Small intestine (tissue), 7 donors: Measurements from ENCODE around the gene PCBP2. TPM values are rescaled to one million over a fixed set of nuclear protein-coding genes. Genes with fewer than 3 reads are reported as not detected.
"Not testable (repeated sequence)": the region's sequence is repeated elsewhere in the genome, so short reads cannot be mapped to it uniquely, and the experiment has no call there.

ENCODE experiments used
- DNase-seq, 2 donors: peaks; one replicate each; pipeline versions ENCODE4 v3.0.0 to v3.0.0-alpha.2; 2013
- FAIRE-seq: peaks from 2 replicates; lab custom pipeline; 2012; peaks lifted over from hg19 to GRCh38; lab: Jason Lieb, UNC
- H3K27ac ChIP-seq, 3 donors: one replicate each; pipeline ENCODE4 v1.5.1; 2013; ENCODE audit warnings: low read length in 2 of 3, mild to moderate bottlenecking in 2 of 3, control low read depth in 1 of 3, inconsistent platforms in 1 of 3, low read depth in 1 of 3, moderate library complexity in 1 of 3
- H3K27me3 ChIP-seq, 3 donors: one replicate each; pipeline ENCODE4 v1.6.1; 2013; ENCODE audit warnings: low read length in 3 of 3, inconsistent platforms in 1 of 3; ENCODE audit not compliant: control insufficient read depth in 3 of 3, insufficient read depth in 3 of 3
- H3K36me3 ChIP-seq, 3 donors: one replicate each; pipeline ENCODE4 v1.6.1; 2013; ENCODE audit warnings: low read length in 3 of 3, inconsistent platforms in 1 of 3, low read depth in 1 of 3, mild to moderate bottlenecking in 1 of 3, moderate library complexity in 1 of 3; ENCODE audit not compliant: control insufficient read depth in 3 of 3, insufficient read depth in 2 of 3
- H3K4me1 ChIP-seq, 3 donors: one replicate each; pipeline ENCODE4 v1.6.1; 2013; ENCODE audit warnings: low read length in 2 of 3, inconsistent platforms in 1 of 3, low read depth in 1 of 3, mild to moderate bottlenecking in 1 of 3, moderate library complexity in 1 of 3; ENCODE audit not compliant: control insufficient read depth in 3 of 3, insufficient read depth in 2 of 3
- H3K4me3 ChIP-seq, 3 donors: one replicate each; pipeline ENCODE4 v1.5.1; 2013; ENCODE audit warnings: low read length in 3 of 3, control low read depth in 1 of 3, inconsistent platforms in 1 of 3, low read depth in 1 of 3, mild to moderate bottlenecking in 1 of 3, moderate library complexity in 1 of 3
- H3K9me3 ChIP-seq, 2 donors: one replicate each; pipeline ENCODE4 v1.6.1; 2013; ENCODE audit warnings: low read depth in 1 of 2, low read length in 1 of 2; ENCODE audit not compliant: control insufficient read depth in 2 of 2, insufficient read depth in 1 of 2
- WGBS, 3 donors: extraction: QIAGEN DNeasy Blood & Tissue Kit; methylation state at CpG; one replicate each; pipeline ENCODE4 v1.1.7; 2013; 5-methylcytosine and 5-hydroxymethylcytosine counted together
- polyA plus RNA-seq, 4 donors: library from polyadenylated mRNA; stranded (reverse) in 3 of 4; unstranded in 1 of 4; fragments of 200-250 nt in 3 of 4; fragments of 120-200 nt in 1 of 4; gene quantifications; one replicate each; pipeline versions ENCODE4 v1.2.1 to v1.2.3, GENCODE V29; 2013
- donor health status: healthy with polysubstance abuse.
- donor health status: control.
- donor health status: control.
- donor health status: Bipolar disorder and iron deficiency.
- donor health status: healthy.

Gene PCBP2
- polyA plus RNA-seq, 4 donors: 446 to 821 (median 494) TPM

GRCh38 chr12:53480491-53481442 lies 28.9 kb downstream of the PCBP2 start:
- H3K36me3 ChIP-seq: peaks cover 17 to 67% (median 19%) of the 10 kb centered on the region in 3 donors
- FAIRE-seq: no peak

GRCh38 chr12:53481458-53481857 lies 29.6 kb downstream of the PCBP2 start:
- H3K4me3 ChIP-seq, DNase-seq, H3K27ac ChIP-seq, FAIRE-seq, H3K27me3 ChIP-seq, H3K9me3 ChIP-seq: not testable (repeated sequence)
- peaks cover 0 to 12% (median 4%) of the 10 kb centered on the region in 3 donors for H3K4me1 ChIP-seq
- H3K36me3 ChIP-seq: peaks cover 17 to 74% (median 18%) of the 10 kb centered on the region in 3 donors
- 65 to 76% (median 66%) methylated on average over 6 of the region's 6 CpGs for WGBS, 3 donors

More at GRCh38 chr12:53480491-53481442, 28.9 kb downstream of the PCBP2 start:
- peaks cover 0 to 12% (median 4%) of the 10 kb centered on the region in 3 donors for H3K4me1 ChIP-seq
- DNase-seq: no peak
- WGBS, 3 donors: 72 to 77% (median 74%) methylated on average over 12 of the region's 12 CpGs
- no peaks in the 10 kb centered on the region for H3K27me3 ChIP-seq
- no peaks in the 10 kb centered on the region for H3K9me3 ChIP-seq
- H3K27ac ChIP-seq: no peak overlapping the region
- no peak overlapping the region for H3K4me3 ChIP-seq

- H3K27me3 ChIP-seq: no peaks in the 10 kb centered on the region
- DNase-seq: no peak
- no peak overlapping the region for H3K27ac ChIP-seq
- H3K4me1 ChIP-seq: peaks cover 0 to 12% (median 4%) of the 10 kb centered on the region in 3 donors
- FAIRE-seq: no peak
- H3K9me3 ChIP-seq: no peaks in the 10 kb centered on the region
- H3K4me3 ChIP-seq: no peak overlapping the region
- 77 to 86% (median 79%) methylated on average over 9 of the region's 9 CpGs for WGBS, 3 donors
- H3K36me3 ChIP-seq: peaks cover 14 to 78% (median 14%) of the 10 kb centered on the region in 3 donors
These were observed 30.2 kb downstream of the PCBP2 start for GRCh38 chr12:53481939-53482586.

GRCh38 chr12:53482626-53483168 lies 30.8 kb downstream of the PCBP2 start:
- no peak overlapping the region for H3K4me3 ChIP-seq
- H3K4me1 ChIP-seq: peaks cover 0 to 12% (median 4%) of the 10 kb centered on the region in 3 donors
- H3K9me3 ChIP-seq: no peaks in the 10 kb centered on the region
- WGBS, 3 donors: 76 to 79% (median 79%) methylated on average over 17 to 18 of the region's 18 CpGs
- no peak for DNase-seq
- H3K27me3 ChIP-seq: no peaks in the 10 kb centered on the region
- peaks cover 14 to 79% (median 14%) of the 10 kb centered on the region in 3 donors for H3K36me3 ChIP-seq
- FAIRE-seq: no peak
- peak overlapping the region in 1 of 3 donors; percentile 51 for H3K27ac ChIP-seq

- WGBS, 3 donors: 20 to 60% (median 48%) methylated on average over 9 of the region's 9 CpGs
- H3K9me3 ChIP-seq: no peaks in the 10 kb centered on the region
- H3K36me3 ChIP-seq: peaks cover 9 to 79% (median 14%) of the 10 kb centered on the region in 3 donors
- no peak overlapping the region for H3K4me3 ChIP-seq
- peak overlapping the region; percentile 32 to 59 (median 51) for H3K27ac ChIP-seq
- DNase-seq (peak; percentile 76 to 90), FAIRE-seq (no peak)
- H3K27me3 ChIP-seq: no peaks in the 10 kb centered on the region
- H3K4me1 ChIP-seq: peaks cover 0 to 12% (median 4%) of the 10 kb centered on the region in 3 donors
These were observed 31.5 kb downstream of the PCBP2 start for GRCh38 chr12:53483225-53483978.

GRCh38 chr12:53483979-53484377 lies 32.1 kb downstream of the PCBP2 start:
- H3K4me1 ChIP-seq: peaks cover 0 to 12% (median 4%) of the 10 kb centered on the region in 3 donors
- peaks cover 7 to 77% (median 12%) of the 10 kb centered on the region in 3 donors for H3K36me3 ChIP-seq
- no peak for DNase-seq
- H3K27ac ChIP-seq: peak overlapping the region in 2 of 3 donors; percentile 6 to 13
- WGBS, 3 donors: 82 to 88% (median 82%) methylated on average over 4 of the region's 4 CpGs
- no peak overlapping the region for H3K4me3 ChIP-seq
- FAIRE-seq: no peak
- no peaks in the 10 kb centered on the region for H3K27me3 ChIP-seq
- no peaks in the 10 kb centered on the region for H3K9me3 ChIP-seq

- Histone ChIP-seq H3K36me3 (peaks cover 1 to 73% (median 12%) of the 10 kb centered on the region in 3 donors), H3K4me1 (peaks cover 0 to 15% (median 4%) of the 10 kb centered on the region in 3 donors), H3K27me3 (no peaks in the 10 kb centered on the region), H3K9me3 (no peaks in the 10 kb centered on the region), H3K27ac (no peak overlapping the region), H3K4me3 (no peak overlapping the region)
- FAIRE-seq (no peak), DNase-seq (peak in 1 of 2 donors; percentile 51)
- 83 to 85% (median 84%) methylated on average over 10 of the region's 10 CpGs for WGBS, 3 donors
These were observed 33.0 kb downstream of the PCBP2 start for GRCh38 chr12:53484686-53485575.
